ENCODE results near the gene CUL9.
A peak's percentile ranks its signal among the peaks of the same experiment; 100 is the strongest.

Gene CUL9

DNA sequence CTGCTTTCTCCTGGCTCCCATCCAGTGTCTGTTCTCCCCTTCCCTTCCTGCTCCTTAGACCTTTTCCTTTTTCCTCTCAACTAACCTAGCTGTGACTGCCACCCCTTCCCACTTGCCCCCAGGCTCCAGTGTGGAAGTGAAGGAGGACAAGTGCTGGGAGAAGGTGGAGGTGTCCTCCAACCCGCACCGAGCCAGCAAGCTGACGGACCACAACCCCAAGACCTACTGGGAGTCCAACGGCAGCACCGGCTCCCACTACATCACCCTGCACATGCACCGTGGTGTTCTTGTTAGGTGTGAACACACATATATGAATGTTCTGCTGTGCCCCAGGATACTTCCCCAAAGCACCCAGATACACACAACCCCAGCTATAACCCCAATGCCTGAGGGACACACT, 18.5 kb downstream of the CUL9 start:
- DNase-seq (ENCODE audit: low spot score) = no peak

DNA sequence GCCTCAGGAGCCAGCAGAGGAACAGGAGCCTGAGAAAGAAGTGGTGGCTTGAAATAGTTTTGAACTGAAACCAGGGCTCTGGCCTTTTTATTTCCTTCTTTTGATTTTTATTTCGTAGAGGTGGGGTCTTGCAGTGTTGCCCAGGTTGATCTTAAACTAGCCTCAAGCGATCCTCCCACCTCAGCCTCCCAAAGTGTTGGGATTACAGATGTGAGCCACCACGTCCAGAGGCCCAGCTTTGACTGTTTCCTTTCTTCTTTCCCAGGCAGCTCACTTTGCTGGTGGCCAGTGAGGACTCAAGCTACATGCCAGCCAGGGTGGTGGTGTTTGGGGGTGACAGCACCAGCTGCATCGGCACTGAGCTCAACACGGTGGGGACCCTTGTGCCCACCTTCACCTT, 20.5 kb downstream of the CUL9 start:
- DNase-seq (ENCODE audit: low spot score) = no peak

DNA sequence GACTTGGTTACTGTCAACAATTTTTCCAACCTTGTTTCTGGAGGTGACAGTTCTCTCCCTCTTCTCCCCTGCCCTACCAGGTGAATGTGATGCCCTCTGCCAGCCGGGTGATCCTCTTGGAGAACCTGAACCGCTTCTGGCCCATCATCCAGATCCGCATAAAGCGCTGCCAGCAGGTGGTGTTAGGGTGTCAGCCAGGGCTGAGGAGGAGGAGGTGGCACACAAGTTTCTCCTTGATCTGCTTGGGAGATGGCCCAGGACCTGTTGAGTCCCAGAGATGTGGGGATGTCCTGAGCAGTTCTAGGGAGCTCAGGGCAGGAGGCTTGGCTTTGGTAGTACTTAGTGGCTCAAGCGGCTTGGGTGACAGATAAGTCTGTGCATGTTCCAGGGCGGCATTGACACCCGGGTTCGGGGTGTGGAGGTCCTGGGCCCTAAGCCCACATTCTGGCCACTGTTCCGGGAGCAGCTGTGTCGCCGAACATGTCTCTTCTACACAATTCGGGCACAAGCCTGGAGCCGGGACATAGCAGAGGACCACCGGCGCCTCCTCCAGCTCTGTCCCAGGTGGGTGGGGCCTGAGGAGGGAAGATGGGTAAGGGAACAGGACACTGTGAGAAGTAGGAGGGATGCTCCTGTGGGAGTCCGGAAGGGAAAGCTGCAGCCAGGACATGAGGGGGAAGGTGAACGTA, 21.2 kb downstream of the CUL9 start:
- DNase-seq (ENCODE audit: low spot score) = no peak

DNA sequence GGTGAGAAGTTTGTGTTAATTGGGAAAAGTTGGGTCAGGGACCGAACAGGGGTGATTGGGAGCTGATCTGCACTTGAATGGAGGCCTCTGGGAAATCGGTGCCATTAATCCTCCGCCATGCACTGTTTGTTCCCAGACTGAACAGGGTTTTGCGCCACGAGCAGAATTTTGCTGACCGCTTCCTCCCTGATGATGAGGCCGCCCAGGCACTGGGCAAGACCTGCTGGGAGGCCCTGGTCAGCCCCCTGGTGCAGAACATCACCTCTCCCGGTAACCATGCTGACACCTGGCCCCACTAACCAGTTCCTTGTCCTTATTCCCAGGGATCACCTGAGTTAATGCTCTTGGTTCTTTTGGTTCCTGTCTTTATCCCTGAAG, 21.7 kb downstream of the CUL9 start:
- no peak for DNase-seq (ENCODE audit: low spot score)

DNA sequence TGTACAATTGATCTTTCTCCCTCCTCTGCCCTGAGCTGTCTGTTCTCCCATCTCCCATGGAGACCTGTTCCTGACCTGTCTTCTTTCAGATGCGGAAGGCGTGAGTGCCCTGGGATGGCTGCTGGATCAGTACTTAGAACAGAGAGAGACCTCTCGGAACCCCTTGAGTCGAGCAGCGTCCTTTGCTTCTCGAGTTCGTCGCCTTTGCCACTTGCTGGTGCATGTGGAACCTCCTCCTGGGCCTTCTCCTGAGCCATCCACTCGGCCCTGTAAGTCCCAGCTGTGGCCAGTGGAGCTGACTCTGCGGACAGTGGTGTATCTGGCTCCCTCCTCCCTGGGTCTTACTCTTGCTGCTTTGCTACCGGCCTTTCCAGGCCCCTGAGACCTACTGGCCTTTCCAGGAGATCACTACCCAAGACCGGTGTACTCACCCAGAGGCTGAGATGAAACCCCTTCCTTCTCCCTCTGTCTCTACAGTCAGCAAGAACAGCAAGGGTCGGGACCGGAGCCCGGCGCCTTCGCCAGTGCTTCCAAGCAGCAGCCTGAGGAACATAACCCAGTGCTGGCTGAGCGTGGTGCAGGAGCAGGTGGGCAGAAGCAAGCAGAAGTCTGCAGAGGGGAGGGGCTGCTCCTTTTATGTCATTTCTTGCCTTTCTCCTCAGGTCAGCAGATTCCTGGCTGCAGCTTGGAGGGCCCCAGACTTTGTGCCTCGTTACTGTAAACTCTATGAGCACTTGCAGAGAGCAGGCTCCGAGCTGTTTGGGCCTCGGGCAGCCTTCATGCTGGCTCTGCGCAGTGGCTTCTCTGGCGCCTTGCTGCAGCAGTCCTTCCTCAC, 22.5 kb downstream of the CUL9 start:
- DNase-seq (ENCODE audit: low spot score) = no peak

DNA sequence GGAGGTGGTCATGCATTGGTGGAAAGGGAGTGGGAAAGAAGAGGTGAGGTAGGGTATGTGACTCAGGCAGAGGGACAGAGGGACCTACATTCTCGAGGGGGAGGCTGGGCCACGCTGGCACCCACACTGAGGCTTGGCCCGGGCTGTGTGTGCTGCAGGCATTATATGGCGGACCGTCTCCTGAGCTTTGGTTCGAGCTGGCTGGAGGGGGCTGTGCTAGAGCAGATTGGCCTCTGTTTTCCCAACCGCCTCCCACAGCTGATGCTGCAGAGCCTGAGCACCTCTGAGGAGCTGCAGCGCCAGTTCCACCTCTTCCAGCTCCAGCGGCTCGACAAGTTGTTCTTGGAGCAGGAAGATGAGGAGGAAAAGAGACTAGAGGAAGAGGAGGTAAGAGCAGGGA, 23.9 kb downstream of the CUL9 start:
- no peak for DNase-seq (ENCODE audit: low spot score)

DNA sequence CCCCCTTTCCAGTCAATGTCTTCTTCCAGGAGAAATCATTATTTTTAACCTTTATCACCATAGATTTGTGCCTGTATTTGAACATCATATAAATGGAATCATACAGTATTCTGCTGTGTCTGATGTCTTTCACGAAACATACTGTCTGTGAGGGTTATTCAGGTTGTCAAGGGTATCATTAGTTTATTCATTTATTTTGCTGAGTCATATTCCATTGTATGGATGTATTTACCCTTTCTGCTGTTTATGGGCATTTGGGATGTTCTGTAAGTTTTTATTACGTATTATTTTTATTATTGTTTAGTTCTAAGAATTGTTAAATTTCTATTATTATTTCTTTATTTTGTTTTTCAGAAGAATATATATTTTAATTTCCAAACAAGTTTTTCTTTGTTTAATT, 25.3 kb downstream of the CUL9 start:
- no peak for DNase-seq (ENCODE audit: low spot score)

DNA sequence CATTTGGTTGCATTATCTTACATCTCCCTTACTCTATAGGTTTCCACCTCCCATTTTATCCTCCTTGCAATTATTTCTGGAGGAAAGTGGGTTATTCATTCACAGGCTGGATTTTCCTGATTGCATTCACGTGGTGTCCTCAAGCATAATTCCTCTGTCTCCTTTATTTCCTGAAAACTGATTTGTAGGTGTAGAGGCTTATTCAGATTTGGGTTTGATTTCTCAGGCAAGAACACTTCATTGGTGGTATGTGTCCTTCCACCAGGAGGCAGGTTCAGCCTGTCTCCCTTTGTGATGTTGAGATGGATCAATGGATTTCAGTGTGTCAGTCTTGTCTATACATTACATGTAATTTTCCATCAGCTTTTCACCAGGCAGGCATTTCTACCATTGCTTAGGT, 30.0 kb downstream of the CUL9 start:
- DNase-seq (ENCODE audit: low spot score) = no peak

DNA sequence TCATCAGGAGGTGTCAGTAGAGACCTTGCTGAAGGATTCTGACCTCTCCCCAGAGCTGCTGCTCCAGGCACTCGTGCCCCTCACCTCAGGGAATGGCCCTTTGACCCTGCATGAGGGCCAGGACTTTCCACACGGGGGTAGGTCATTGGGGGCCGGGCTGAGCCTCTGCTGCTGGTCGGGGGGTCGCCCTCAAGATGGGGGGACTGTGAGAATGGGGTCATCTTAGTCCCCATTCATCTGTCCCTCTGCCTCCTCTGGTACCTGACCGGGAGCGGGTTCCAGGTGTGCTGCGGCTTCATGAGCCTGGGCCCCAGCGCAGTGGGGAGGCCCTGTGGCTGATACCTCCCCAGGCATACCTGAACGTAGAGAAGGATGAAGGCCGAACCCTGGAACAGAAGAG, 31.4 kb downstream of the CUL9 start:
- no peak for DNase-seq (ENCODE audit: low spot score)

DNA sequence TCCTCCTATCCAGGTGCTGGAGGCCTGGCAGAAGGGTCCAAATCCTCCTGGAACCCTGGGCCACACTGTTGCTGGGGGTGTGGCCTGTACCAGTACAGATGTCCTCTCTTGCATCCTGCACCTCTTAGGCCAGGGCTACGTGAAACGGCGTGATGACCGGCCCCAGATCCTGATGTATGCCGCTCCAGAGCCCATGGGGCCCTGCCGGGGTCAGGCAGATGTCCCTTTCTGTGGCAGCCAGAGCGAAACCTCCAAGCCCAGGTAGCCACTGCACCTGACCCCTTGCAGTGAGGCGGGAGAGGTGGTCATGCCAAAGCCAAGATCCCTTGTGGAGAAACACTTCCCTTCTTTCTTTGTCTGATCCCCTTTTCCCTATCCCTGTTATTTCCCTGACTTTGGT, 33.1 kb downstream of the CUL9 start:
- DNase-seq (ENCODE audit: low spot score) = no peak

DNA sequence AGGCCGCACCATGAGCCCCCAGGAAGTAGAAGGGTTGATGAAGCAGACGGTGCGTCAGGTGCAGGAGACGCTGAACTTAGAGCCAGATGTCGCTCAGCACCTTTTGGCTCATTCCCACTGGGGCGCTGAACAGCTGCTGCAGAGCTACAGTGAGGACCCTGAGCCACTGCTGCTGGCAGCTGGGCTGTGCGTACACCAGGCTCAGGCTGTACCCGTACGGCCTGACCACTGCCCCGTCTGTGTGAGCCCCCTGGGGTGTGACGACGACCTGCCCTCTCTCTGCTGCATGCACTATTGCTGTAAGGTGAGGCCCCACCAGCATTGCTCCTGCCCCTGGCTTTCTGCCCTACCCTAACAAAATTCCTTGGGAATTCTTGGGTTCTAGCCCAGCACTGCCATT, 34.2 kb downstream of the CUL9 start:
- DNase-seq (ENCODE audit: low spot score) = no peak

DNA sequence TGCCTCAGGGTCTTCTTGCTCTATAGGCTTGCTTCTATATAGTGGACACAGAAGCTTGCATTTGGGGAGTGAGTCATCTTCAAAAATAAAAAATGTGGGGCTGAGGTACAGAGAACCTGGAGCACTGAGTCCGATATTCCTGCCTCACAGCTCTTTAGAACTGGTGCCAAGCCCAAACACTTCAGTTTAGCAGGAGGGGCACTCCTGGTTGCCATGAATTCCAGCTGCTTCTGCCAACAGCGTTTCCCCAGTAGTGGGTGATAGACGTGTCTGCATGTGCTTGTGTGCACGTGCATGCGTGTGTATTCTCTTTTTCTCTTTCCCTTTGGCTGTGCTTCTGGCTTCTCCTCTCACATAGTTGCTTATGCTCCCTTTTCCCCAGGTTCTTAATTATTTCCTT, 35.4 kb downstream of the CUL9 start:
- no peak for DNase-seq (ENCODE audit: low spot score)

DNA sequence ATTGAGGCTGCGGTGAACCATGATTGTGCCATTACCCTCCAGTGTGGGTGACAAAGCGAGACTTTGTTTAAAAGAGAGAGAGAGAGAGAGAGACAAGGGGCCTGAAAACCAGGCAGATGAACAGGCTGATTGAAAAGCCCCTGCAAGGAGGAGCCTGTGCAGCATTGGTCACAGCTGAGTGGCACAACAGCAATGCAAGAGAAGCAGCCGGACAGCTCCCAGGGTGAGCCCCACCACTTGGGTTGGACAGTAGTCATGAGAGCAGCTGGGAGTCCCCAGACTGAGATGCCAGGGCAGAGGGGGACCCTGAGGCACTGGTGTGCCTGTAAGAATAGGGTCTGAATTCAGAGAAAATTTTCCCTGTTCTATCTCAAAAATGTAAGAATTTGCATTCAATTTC, 37.1 kb downstream of the CUL9 start:
- DNase-seq (ENCODE audit: low spot score) = no peak

DNA sequence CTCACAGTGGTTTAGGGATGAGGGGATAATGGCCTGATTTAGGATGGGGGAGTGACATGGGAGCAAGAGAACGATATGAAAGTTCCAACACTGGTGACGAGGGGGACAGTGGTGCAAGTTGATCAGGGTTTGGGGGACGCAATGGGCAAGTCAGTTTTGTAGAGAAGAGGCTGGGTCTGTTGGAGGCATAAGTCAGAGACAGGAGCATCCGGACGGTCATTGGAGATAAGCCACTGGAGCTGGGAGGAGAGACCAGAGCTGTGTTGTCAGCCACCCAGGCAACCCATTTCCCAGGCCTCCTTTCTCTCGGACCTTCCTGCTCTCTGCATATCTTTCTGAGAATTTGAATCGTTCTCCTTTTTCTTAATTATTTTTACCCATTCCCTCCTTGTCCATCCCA, 37.8 kb downstream of the CUL9 start:
- no peak for DNase-seq (ENCODE audit: low spot score)

DNA sequence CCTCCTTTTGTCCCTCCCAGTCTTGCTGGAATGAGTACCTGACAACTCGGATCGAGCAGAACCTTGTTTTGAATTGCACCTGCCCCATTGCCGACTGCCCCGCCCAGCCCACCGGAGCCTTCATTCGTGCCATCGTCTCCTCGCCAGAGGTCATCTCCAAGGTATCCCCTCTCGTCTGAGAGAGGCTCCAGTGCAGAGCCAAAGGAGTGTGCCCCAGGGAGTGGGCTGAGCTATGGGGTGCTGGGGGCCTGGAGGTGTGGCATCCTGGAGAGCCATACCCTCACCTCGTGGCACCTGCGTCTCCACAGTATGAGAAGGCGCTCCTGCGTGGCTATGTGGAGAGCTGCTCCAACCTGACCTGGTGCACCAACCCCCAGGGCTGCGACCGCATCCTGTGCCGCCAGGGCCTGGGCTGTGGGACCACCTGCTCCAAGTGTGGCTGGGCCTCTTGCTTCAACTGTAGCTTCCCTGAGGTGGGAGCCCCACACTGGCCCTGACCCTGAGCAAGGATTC, 38.5 kb downstream of the CUL9 start:
- DNase-seq (ENCODE audit: low spot score) = no peak

DNA sequence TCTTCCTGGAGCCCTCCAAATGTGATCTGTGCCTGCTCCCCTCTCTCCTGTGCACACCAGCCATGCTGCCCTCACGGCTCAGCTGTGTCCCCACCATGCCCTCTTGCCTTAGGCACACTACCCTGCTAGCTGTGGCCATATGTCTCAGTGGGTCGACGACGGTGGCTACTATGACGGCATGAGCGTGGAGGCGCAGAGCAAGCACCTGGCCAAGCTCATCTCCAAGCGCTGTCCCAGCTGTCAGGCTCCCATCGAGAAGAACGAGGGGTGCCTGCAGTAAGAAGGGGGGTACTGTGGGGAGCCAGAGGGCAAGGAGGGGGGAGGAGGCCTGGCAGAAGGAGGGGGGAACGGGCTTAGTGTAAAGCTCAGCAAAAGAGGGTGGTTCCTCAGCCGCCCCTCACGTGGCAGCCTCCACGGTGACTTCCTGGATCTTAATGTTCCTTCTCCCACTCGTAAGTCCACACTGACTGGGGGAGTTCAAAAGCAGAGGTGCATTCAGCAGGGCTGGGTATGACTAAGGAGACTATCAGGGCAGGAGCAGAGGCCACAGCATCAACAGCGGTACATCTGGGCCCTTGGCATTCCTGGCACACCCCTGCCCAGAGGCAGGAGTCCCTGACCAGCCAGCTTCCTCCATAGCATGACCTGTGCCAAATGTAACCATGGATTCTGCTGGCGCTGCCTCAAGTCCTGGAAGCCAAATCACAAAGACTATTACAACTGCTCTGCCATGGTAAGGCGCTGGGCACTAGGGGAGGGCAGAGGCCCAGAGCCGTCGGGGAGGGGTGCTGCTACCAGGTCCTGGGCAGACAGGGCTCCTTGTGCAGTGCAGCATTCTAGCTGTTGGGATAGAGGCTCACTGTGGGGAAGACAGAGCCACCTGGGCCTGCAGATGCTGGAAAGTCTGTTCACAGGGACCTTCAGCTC, 39.3 kb downstream of the CUL9 start:
- no peak for DNase-seq (ENCODE audit: low spot score)

DNA sequence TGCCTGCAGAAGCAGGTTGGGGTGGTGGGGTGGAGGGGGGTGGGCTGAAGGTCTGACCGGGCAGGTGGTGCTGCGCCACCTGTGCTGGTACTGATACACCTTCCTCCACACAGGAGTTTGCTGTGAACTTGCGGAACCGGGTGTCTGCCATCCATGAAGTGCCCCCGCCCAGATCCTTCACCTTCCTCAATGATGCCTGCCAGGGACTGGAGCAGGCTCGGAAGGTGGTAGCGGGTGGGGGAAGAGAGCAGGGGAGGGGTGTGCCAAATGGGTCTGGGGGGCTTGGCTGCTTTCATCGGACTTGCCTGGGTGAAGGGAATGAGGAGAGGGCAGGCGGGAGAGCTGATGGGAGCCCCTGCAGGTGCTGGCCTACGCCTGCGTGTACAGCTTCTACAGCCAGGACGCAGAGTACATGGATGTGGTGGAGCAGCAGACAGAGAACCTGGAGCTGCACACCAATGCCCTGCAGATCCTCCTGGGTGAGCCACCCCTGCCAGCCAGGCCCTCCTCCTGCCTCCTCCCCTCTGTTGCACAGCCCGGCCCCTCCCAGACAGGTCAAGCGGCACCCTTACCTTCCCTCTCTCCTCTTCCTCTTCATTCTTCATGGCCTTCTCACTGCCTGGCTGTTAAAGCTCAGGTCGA, 40.5 kb downstream of the CUL9 start:
- no peak for DNase-seq (ENCODE audit: low spot score)

DNA sequence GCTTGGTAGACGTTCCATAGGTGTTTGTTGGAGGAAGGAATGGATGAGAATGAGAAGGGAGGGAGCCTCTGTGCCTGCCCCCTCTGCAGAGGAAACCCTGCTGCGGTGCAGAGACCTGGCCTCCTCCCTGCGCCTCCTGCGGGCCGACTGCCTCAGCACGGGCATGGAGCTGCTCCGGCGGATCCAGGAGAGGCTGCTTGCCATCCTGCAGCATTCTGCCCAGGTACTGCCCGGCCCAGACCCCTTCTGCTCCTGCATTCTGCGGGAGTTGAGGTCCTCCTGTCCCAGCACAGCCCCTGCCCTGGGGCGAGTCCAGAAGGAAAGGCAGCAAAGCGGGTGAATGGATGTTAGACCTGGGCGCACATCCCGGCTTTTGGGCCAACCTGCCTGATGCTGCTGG, 41.2 kb downstream of the CUL9 start:
- no peak for DNase-seq (ENCODE audit: low spot score)

DNA sequence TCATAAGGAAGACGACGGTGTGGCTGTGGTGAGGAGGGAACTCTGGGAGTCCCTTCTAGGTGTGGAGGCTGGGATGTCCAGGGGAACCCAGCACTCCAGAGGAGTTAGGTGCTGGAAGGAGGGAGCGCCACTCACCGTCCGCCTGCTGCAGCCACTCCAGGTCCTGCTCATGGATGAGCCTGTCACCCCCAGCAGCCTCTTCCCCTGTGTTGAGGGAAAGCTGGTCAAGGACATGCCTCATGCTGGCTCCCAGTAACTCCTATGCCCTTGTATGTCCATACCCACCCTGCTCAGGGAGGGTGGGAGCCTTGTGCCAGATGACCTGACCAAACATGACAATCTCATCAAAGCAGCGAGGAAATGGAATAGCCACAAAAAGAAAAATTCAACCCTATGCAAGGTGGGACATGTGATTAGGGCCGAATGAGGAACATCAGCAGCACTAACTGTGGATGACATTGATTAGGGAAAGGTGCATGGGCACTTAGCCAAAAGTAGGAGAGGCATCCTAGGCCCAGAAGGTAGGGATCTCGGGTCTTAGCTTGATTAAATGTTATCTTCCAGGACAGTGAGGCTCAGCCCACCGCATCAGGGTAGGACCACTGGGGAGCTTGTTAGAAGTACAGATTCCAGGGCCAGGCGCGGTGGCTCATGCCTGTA, 44.3 kb downstream of the CUL9 start:
- DNase-seq (ENCODE audit: low spot score) = no peak

DNA sequence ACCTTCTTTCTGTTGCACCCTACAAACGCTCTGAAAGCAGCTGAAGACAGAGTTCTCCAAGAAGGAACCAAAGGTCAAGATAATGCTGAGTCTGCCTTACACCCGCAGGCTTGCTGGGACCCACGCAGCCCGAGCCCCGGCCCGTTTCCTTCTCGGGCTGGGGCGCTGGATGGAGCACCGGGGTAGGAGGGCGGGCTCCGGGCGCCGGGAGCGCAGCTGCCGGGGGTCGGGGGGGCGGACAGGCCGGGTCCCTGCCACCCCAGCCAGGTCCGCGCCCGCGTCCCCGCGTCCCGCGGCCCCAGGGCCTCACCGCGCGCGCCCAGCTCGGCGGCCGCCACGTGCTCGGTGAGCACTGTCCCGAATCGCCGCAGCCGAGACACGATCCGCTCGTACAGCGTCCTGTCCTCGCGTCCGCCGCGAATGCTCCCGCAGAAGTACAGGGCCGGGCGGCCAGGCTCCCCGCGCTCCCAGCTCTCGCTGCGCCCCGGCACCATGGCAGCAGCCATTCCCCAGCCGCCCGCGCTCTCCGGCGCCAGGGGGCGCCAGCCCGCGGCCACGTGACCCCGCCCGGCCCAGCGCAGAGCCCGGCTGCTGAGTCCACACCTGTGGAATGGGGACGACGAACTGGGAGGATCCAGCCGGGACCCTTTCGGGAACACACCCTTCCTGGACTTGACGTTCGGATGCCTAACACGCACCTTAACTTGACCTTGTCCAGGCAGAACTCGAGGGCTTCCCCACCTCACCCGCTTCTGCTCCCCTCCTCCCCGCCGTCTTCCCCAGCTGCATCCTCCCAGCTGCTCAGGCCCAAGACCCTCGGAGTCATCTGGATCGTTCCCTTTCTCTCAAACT, 47.2 kb downstream of the CUL9 start, which contains the start of gene DNPH1:
TSS of gene DNPH1 (minus strand) at position 531 of the 852 bp plus-strand sequence. CDS start at position 506, 25 bp downstream.
- peak; percentile 70 for DNase-seq (ENCODE audit: low spot score)
